NCI-H187 (cell line): Measurements from ENCODE around the gene COPG1.
"Not testable (repeated sequence)": the region's sequence is repeated elsewhere in the genome, so short reads cannot be mapped to it uniquely, and the experiment has no call there.

ENCODE experiments used
- DNase-seq, 2 experiments: peaks; one replicate each; lab custom pipeline; 2025; lab: John Stamatoyannopoulos, UW

COPG1 gene, protein sequence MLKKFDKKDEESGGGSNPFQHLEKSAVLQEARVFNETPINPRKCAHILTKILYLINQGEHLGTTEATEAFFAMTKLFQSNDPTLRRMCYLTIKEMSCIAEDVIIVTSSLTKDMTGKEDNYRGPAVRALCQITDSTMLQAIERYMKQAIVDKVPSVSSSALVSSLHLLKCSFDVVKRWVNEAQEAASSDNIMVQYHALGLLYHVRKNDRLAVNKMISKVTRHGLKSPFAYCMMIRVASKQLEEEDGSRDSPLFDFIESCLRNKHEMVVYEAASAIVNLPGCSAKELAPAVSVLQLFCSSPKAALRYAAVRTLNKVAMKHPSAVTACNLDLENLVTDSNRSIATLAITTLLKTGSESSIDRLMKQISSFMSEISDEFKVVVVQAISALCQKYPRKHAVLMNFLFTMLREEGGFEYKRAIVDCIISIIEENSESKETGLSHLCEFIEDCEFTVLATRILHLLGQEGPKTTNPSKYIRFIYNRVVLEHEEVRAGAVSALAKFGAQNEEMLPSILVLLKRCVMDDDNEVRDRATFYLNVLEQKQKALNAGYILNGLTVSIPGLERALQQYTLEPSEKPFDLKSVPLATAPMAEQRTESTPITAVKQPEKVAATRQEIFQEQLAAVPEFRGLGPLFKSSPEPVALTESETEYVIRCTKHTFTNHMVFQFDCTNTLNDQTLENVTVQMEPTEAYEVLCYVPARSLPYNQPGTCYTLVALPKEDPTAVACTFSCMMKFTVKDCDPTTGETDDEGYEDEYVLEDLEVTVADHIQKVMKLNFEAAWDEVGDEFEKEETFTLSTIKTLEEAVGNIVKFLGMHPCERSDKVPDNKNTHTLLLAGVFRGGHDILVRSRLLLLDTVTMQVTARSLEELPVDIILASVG

DNA sequence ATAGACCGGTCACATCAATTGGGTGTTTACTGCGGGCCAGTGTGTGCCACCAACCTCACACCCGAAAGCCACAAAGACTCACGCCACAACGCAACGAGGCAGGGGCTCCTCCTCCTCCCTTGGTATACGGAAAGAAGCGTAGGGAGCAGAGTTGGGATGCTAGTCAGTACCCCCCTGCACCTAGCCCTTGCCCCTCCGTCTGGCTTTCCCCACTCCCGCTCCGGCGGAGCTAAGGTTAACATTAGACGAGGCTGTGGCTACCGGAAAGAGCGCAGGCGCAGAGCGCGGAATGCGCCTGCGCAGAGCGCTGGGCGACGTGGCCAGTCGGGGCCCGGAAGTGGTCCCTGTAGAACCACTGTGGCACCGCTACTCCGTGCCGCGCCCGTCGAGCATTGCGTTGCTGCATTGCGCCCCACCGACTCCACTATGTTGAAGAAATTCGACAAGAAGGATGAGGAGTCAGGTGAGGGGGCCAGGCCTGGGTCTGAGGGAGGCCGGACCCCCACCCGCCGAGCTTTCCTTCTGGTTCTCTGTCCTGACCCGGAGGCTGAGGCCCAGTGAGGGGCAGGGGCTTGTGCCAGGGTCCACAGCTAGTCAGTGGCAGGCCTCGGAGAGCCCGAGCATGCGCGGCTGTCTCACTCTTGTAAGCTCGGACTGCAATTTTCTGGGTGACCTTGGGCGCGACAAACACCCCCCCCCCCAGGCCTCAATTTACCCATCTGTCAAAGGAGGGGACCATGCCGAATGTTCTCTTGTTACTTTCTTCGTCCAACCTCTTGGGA is at the start of gene COPG1:
Gene COPG1, plus strand, starts transcription at position 323 of the 782 bp plus-strand sequence. Its CDS starts 104 bp downstream, at position 427.
- DNase-seq: peak; percentile 68 to 78

DNA sequence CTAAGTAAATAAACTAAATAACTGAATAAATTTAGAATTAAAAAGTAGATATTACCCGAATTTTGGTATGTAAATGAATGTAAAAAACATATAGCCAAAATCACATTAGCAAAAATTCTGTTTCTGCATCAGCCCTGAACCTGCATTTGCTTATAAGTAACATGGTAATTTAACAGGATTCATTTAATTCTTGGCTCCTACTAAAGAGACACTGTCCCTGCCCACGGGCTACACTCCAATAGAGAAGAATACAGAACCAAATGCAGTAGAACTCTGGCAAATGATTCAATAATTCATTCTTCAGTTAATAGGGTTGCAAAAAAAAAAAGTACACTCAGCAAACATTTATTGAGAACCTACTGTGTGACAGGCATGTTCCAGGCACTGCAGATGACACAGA is 44.9 kb upstream of the COPG1 start:
- DNase-seq: no peak

DNA sequence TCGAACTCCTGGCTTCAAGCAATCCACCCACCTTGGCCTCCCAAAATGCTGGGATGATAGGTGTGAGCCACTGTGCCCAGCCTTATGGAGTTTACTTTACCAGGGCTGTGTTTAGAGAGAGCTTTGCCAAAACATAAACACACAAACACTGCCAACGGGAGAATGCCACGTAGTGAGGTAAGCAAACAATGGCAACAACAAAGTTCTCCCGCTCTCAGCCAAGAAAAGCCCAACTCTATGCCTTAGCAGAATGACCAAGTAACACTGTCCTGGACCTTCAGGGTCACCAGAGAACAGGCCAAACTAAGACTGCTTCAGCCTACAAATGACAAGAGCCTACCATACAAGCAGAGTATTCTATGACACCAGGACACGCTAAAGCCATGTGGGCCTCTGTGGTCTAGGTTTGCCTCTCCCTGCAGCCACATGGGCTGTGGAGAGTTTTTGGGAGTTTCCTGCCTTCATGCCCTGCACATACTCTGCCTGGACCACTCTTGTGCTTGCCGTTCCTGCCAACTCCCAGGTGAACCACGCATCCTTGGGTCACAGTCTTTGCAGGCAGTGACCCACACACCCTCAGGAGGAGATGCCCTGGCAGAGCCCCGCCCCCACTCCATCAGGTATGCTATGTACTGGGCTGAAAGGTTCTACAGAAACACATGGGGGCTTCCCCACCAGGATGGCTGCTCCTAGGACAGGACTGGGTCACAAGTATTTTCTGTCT is 44.1 kb upstream of the COPG1 start:
- DNase-seq: no peak

DNA sequence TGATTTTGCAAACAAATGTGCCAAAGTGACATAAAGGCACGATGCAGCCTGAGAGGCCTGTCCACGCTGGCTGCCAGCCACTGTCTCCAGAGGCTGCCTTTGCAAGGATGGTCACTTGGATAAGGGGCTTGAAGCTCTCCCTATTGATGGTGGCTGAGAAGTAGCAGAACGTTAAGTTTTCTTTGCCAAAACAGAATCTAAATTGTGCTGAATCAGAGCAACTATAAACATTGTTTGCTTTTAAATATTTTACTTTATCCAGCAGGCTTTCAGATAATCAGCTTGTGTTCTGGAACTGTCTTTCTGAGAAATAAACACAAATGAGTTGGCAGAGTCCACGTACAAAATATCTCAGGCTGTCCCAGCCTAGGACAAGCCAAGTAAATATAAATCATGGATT is 41.9 kb upstream of the COPG1 start:
- no peak for DNase-seq

DNA sequence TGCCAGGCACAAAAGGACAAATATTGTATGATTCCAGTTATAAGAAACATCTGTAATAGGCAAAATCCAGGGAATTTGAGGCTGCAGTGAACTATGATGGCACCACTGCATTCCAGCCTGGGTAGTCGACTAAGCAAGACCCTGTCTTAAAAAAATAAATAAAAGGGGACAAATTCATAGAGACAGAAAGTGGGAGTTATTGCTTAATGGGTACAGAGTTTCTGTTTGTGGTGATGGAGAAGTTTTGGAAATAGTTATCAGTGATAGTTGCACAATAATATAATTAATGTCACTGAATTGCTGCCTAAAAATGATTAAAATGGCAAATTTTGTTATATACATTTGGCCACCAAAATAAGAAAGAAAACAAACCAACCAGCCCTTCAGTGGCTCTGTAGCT is 38.1 kb upstream of the COPG1 start:
- no peak for DNase-seq

DNA sequence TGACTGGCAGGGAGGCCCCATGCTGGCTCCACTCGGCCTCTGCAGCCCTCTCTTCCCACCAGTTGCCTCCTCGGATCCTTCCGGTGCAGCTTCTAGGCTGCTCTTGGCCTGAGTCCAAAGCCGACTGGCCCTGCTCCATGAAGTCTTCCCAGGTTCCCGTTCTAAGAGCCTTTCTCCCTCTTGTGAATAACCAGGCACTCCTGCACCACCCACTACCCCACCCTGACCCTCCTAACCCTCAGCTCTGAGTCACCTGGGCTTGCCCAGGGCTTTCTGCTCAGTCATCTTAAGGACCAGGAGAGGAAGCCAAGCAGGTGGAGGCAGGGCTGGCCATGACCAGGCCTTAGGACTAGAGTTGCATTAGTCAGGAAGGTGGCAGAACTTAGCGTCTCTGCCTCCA is 37.6 kb upstream of the COPG1 start:
- DNase-seq: peak in 1 of 2 experiments; percentile 14

DNA sequence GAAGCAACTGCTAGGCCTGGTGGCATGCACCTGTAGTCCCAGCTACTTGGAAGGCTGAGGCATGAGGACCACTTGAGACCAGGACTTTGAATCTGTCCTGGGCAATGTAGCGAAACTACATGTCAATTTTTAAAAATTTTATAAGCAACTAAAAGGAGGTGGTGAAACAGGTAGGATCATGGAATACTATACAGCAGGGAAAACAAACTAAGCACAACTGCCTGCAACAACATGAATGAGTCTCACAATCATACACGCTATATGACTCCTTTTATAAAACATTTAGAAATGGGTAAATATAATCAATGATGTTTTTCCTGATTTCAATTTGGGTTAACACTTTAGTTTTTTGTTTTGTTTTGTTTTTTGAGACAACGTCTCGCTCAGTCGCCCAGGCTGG is 36.2 kb upstream of the COPG1 start:
- DNase-seq: no peak

DNA sequence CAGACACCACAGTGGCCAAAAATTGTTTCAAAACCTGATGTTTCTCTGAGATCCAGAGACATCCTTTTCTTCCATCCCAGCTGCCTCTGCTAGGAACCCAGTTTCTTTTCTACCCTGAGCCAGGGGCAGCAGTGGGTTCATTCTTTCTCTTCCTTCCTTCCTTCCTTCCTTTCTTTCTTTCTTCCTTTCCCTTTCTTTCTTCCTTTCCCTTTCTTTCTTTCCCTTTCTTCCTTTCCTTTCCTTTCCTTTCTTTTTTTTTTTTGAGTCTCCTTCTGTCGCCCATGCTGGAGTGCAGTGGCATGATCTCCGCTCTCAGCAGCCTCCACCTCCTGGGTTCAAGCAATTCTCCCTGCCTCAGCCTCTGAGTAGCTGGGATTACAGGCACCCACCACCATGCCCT is 30.7 kb upstream of the COPG1 start:
- no peak for DNase-seq

DNA sequence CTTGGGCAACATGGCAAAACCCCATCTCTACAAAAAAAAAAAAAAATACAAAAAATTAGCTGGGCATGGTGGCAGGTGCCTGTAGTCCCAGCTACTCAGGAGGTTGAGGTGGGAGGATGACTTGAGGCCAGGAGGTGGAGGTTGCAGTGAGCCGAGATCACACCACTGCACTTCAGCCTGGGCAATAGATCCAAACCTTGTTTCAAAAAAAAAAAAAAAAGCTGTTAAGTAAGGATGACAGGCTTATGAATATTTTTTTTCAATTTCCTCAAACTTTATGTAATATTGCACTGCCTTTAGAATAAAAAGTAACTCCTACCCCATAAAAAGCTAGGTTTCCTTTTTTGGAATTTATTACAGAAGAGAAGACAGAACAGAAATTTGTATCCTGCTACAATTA is 25.0 kb upstream of the COPG1 start:
- not testable (repeated sequence) for DNase-seq

DNA sequence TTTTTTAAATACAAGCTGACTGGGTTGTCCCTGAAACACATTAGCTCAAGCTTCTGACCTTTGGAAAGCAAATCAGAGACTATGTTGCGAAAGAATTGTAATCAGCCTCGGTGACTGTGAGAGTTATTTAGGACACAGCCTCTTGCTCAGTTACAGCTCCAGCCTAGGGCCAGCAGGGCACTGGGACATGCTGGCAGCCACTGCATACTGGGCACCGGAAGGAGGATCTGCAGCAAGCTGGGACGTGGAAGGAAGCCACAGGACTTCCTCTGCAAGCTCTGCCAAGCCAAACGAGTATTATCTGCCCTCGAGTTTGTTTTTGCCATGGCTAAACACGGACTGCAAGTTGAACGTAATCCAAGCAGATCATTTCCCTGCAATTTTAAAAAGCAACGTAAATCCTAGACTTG is 24.4 kb upstream of the COPG1 start:
- no peak for DNase-seq

DNA sequence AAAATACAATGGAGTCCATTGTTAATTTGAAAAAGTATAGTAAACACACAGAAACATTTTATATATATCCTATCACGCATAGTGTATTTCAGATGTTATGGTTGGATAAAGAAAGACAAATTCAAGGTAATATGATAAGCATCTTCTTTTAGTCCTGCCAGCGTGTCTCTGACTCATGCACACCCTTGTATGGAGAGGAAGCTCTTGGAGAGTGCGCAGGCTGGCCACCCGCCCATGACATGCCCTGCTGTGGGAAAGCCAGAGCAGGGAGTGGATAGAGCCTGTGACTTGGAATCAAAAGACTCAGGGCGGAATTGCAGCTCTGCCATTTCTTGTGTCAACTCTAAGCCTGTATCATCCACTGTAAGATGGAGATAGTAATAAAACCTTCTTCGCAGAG is 23.0 kb upstream of the COPG1 start:
- DNase-seq: no peak

DNA sequence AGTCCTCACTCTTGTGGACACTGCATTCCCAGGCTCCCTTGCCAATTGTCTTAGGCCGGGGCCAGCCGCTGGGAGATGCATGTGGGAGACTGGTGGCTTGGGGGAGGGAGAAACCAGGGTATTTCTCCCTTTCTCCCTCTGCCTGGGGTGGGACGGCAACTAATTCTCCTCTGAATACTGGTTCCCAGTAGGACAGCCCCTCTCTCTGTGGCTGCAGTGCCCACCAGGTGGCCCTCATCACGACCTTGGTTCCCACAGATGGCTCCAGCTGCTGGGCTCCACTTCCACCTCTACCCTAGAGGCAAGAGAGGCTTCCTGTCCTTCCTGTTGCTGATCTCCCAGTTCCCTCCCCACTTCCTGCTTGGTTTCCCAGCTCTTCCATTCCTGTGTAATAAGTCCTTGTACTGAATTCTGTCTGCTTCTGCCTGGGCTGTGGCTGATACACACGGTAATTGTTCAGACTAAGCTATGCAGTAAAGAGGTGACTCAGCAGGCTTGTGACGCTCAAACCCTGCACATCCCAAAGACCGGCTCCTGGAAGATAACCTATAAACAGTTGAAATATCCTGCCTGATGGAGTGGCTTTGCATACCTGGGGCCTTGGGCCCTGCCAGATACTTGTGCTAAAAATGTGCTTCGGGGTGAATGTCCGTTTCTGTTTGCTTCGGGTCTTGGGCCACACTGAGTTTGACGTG is 20.4 kb upstream of the COPG1 start:
- DNase-seq: no peak

DNA sequence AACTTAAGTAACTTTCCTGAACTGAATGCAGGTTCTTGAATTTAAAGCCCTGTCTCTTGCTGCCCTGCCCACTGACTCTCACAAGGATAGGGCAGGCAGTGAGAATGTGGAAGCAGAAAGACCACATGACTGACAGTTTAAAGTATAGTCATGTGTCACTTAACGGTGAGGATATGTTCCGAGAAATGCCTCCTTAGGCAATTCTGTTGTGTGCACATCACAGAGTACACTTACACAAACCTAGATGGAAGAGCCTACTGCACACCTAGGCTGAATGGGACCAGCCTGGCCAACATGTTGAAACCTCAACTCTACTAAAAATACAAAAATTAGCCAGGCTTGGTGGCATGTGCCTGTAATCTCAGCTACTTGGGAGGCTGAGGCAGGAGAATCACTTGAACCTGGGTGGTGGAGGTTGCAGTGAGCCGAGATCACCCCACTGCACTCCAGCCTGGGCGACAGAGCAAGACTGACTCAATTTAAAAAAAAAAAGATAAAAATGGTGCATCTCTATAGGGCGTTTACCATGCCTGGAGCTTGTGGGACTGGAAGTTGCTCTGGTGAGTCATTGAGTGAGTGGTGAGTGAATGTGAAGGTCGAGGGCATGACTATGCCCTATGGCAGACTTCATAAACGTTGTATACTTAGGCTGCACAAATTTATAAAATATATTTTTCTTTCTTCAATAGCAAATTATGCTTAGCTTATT is 18.9 kb upstream of the COPG1 start:
- no peak for DNase-seq

DNA sequence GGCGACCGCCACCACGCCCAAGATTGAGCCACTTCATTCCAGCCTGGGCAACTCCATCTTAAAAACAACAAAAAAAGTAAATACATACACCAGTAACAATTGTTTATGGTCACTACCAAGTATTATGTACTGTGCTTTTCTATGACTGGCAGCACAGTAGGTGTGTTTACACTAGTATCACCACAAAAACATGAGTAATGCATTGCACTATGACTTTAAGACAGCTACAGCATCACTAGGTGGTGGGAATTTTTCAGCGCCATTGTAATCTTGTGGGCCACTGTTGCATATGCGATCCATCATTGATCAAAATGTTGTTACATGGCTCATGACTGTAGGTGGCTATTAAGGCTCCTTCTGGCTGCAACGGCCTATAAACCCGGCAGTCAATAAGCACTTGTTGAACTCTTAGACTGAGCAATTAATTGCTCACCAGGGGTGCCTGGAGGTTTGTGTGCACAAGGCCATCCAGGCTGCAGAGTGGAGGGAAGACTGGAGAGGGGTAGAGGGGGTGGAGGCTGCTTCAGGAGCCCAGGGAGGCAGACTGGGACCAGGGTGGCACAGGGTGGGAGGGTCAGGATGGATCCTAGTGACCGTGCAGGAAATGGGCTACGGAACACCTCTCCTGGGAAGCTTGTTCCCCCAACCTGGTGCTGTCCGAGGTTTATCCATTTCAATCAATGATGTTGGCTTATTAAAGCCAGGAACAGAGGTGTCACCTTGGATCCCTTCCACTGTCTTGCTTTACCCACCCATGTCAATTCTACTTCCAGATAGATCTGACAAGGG is 17.9 kb upstream of the COPG1 start:
- no peak for DNase-seq

DNA sequence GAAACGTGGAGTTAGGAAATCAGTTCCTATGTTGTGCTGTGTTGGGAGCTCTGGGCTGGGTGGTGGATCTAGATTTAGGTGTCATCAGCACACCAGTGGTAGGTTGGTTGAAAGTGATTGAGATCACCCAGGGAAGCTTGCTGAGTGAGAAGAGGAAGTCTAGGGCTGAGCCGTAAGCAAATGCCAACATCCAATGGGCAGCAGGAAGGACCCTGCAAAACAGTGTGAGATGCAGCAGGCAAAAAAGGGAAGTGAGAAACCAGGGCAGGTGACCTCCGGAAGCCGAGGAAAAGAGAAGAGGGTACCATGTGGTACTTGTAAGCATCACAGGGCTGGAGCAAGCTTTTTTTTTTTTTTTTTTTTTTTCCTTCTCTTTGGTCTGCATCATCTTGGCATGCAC is 15.9 kb upstream of the COPG1 start:
- no peak for DNase-seq

DNA sequence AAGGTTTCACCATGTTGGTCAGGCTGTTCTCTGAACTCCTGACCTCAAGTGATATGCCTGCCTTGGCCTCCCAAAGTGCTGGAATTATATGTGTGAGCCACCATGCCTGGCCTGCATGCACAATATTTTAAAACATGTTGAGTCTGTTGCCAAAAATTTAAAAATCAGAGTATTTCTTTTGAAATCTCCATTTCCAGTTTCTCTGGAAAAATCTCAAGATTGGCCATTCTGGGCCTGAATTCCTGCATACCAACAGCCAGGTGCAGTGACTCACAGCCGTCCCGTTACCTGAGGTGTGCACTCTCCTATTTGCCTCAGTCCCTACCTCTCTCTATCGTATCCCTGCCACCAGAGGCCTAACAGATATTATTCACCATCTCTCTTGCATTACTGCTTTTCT is 15.0 kb upstream of the COPG1 start:
- no peak for DNase-seq

DNA sequence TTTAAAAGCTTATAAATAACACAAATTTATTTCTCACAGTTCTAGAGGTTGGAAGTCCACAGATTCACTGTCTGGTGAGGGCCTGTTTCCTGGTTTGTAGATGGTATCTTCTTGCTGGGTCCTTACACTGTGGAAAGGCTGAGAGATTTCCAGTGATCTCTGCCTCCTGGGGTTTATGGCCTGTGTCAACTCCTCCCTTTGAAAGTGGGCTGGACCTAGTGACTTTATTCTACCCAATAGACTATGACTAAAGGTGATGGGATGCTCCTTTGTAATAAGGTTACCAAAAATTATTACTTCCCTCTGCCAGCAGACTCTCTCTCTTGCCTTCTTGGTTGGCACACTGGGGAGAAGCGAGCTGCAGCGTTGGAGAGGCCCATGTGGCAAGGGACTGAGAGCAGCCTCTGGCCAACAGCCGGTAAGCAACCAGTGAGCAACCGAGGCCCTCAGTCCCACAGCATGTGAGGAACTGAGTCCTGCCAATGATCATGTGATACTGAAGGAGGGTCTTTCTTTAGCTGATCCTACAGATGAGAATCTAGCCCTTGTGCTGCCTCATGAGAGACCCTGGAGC is 14.0 kb upstream of the COPG1 start:
- DNase-seq: no peak

DNA sequence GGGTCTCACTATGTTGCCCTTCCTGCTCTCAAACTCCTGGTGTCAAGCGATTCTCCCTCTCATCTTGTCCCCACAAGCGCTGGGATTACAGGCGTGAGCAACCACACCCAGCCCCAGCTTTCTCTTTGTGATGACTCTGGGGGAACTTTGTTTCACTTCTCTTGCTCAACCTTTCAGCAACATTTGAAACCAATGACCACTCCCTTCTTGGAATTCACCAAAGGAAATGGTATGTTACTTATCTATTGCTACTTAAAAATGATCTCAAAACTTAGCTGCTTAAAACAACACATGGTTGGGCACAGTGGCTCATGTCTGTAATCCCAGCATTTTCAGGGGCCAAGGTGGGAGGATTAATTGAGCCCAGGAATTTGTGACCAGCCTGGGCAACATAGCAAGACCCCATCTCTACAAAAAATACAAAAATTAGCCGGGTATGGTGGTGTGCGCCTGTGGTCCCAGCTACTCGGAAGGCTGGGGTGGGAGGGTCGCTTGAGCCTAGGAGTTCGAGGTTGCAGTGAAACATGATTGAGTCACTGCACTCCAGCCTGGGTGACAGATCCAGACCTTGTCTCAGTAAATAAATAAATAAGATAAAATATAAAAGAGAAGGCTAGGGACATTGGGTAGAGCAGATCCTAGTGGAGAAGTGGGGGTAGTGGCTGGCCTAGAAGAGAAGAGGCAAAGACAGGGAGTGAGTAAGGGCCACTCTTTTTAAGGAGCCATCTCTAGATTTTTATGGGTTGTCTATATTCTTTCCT is 10.3 kb upstream of the COPG1 start:
- no peak for DNase-seq

DNA sequence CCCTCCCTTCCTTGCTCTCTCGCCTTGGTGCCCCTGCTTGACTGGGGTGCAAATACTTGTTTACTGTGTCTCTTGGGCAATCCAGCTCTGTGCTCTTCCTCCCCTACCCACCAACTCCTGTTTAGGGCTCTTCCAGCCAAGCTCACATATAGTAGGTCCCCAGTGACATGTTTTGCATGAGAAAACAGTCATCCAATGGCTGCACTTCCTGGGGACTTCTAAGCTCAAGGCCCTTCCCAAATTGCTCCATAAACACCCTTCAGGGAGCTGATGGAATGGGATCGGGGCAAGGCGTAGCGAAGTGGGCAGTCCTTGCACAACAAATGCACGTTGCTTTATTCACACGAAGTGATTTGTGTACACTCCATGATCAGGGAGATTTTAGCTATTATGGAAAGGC is 9.4 kb upstream of the COPG1 start:
- no peak for DNase-seq
